Adrenal gland (tissue), 12 donors: ENCODE results near the gene CCDC91. TPM values are rescaled to one million over a fixed set of nuclear protein-coding genes. Genes with fewer than 3 reads are reported as not detected.

Experiments used
- DNase-seq, 7 donors: peaks; one replicate each; pipeline ENCODE4 v3.0.0-alpha.2; 2019 to 2020
- H3K27ac ChIP-seq, 5 donors: fragments of 200-600 bp; sonication (generic) in 4 of 5; 1 replicate in 3 of 5; 2 replicates in 2 of 5; pipeline versions ENCODE4 v1.5.1 to v1.8.0; 2016 to 2020; ENCODE audit warnings: mild to moderate bottlenecking in 1 of 5
- H3K27me3 ChIP-seq: fragments of 200-600 bp; 2 replicates; pipeline ENCODE4 v1.8.0; 2021
- H3K36me3 ChIP-seq, 2 donors: fragments of 200-600 bp; replicated peaks in 1 of 2; 1 replicate in 1 of 2; 2 replicates in 1 of 2; pipeline versions ENCODE4 v1.5.1 to v1.8.0; 2018 to 2022
- H3K4me1 ChIP-seq, 2 donors: fragments of 200-600 bp; replicated peaks in 1 of 2; 1 replicate in 1 of 2; 2 replicates in 1 of 2; pipeline versions ENCODE4 v1.5.1 to v1.8.0; 2018 to 2021
- H3K4me3 ChIP-seq, 4 donors: fragments of 200-600 bp; sonication (generic) in 3 of 4; one replicate each; pipeline ENCODE4 v1.5.1; 2016 to 2018
- H3K9me3 ChIP-seq, 3 donors: fragments of 200-600 bp; sonication (generic) in 1 of 3; replicated peaks in 1 of 3; 1 replicate in 2 of 3; 2 replicates in 1 of 3; pipeline versions ENCODE4 v1.5.1 to v1.8.0; 2016 to 2021
- CTCF ChIP-seq, 6 experiments: fragments of 450-650 bp in 4 of 6; fragments of 200-600 bp in 2 of 6; sonication (generic) in 1 of 6; IDR thresholded peaks; 1 replicate in 5 of 6; 2 replicates in 1 of 6; pipeline versions ENCODE4 v1.5.1 to v1.8.0; 2016 to 2021; ENCODE audit warnings: antibody characterized with exemption in 6 of 6, mild to moderate bottlenecking in 2 of 6, moderate library complexity in 1 of 6
- POLR2A ChIP-seq, 2 donors: fragments of 450-650 bp; IDR thresholded peaks; one replicate each; pipeline ENCODE4 v1.6.1; 2017; ENCODE audit warnings: antibody characterized with exemption in 2 of 2, mild to moderate bottlenecking in 2 of 2, moderate library complexity in 1 of 2
- WGBS, 4 donors: extraction: QIAGEN DNeasy Blood & Tissue Kit in 2 of 4; methylation state at CpG; one replicate each; pipeline versions ENCODE4 v1.1.5 to v1.1.7; 2013 to 2017; 5-methylcytosine and 5-hydroxymethylcytosine counted together
- intact Hi-C, 2 donors: fragments of 100-400 bp; cut with DNase I; formaldehyde crosslinking; loops; one replicate each; pipeline versions ENCODE4 v1.14.1 to v1.15.0; 2022 to 2023
- polyA plus RNA-seq, 3 donors: library from polyadenylated mRNA; stranded (reverse); fragments of 200-250 nt in 2 of 3; fragments of 350-450 nt in 1 of 3; fragmentation: Illumina TruSeq in 1 of 3; extraction: RNeasy Lipid Tissue Mini Kit (QIAGEN cat#74804) in 1 of 3; gene quantifications; one replicate each; pipeline ENCODE4 v1.2.3, GENCODE V29; 2013 to 2014
- total RNA-seq, 9 donors: library from RNA; depleted of rRNA in 4 of 9; stranded (reverse); fragments of >200 nt in 4 of 9; fragments of 120-200 nt in 1 of 9; fragmentation: NEBNext Ultra II Directional in 1 of 9; extraction: Animal tissue kit (Norgen Biotek cat#: 25700) in 1 of 9; gene quantifications; one replicate each; pipeline versions ENCODE4 v1.1.0 to v1.2.4, GENCODE V29; 2013 to 2023
- donor health status: healthy with polysubstance abuse.
- donor health status: Bipolar disorder and iron deficiency.
- donor health status: DM: yes; HTN: yes; CAD: no.
- donor health status: DM: no; HTN: no; CAD: no.
- donor health status: DM: no; HTN: no; CAD: no.
- donor health status: DM: yes; HTN: yes; CAD: no.

The CCDC91 gene
- total and polyA plus RNA-seq, 12 donors, result 9.1 to 56.7 (median 33.1) TPM

DNA sequence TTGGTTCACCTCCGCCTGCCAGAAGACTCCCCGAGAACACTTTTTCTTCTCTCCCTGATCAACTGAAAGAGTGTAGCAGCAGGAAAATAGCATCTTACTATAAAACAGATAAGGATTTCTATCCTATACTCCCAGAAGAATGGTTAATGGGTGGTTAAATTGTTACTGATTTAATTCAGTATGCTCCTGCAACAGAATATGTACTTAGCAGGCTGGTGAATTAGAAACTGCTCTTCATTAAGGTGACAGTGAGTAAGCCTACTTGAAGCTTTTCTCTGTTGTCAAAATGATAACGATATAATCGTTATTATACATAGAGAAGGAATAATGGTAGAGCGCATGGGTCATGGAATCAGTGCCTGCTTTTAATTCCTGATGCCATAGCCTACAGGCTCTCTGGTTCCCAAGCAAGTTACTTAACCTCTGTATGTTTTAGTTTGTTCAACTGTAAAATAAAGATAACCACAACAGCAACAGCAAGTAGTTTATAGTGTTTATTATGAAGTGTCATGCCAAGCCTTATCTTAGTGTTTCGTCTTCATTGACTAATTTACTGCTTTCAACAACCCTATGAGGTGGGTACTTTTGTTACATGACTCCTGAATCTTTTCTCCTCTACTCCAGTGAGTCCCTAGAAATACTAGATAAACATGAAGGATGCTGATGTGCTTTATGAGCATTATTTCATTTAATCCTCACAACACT is 392.6 kb downstream of the CCDC91 start:
- no peak for TF ChIP-seq POLR2A (IDR thresholded peaks at IDR 0.05)
- no peak for TF ChIP-seq CTCF (IDR thresholded peaks at IDR 0.05)
- Histone ChIP-seq H3K9me3 (no peaks in the 10 kb centered on the region), H3K27me3 (no peaks in the 10 kb centered on the region), H3K27ac (no peak overlapping the region), H3K4me3 (no peak overlapping the region), H3K36me3 (no peaks in the 10 kb centered on the region), H3K4me1 (no peaks in the 10 kb centered on the region)
- intact Hi-C loops, result no loop called here
- 78 to 93% (median 80%) methylated on average over 6 of the region's 6 CpGs for WGBS, 4 donors
- DNase-seq, result no peak

GRCh38 chr12:28583701-28584261 is 393.5 kb downstream of the CCDC91 start:
- Histone ChIP-seq H3K4me3 (no peak overlapping the region), H3K4me1 (no peaks in the 10 kb centered on the region), H3K27ac (no peak overlapping the region), H3K36me3 (no peaks in the 10 kb centered on the region), H3K27me3 (no peaks in the 10 kb centered on the region), H3K9me3 (no peaks in the 10 kb centered on the region)
- intact Hi-C loops, result no loop called here
- 68 to 81% (median 75%) methylated on average over 5 of the region's 5 CpGs for WGBS, 4 donors
- DNase-seq, result no peak
- TF ChIP-seq CTCF (IDR thresholded peaks at IDR 0.05) (no peak), POLR2A (IDR thresholded peaks at IDR 0.05) (no peak)

DNA sequence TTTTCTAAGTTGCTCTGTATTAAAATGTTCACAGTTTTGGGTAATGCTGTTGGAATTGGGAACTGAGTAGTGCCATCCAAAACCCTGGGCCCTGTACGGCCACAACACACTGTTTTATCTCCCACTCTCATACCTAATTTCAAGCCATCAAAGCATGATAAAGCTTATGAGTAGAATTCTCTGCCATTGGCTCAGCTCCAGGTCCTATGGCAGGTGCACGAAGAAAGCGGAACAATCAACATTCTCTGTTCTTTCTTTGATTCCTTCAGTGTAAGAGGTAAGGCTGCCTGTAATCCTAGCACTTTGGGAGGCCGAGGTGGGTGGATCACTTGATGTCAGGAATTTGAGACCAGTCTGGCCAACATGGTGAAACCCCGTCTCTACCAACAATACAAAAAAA is 394.9 kb downstream of the CCDC91 start:
- Histone ChIP-seq H3K36me3 (no peaks in the 10 kb centered on the region), H3K27ac (no peak overlapping the region), H3K4me1 (no peaks in the 10 kb centered on the region), H3K9me3 (no peaks in the 10 kb centered on the region), H3K27me3 (no peaks in the 10 kb centered on the region), H3K4me3 (no peak overlapping the region)
- DNase-seq, result no peak
- intact Hi-C loops, result no loop called here
- WGBS, 4 donors, result 86 to 97% (median 92%) methylated on average over 5 of the region's 5 CpGs
- TF ChIP-seq CTCF (IDR thresholded peaks at IDR 0.05) (no peak), POLR2A (IDR thresholded peaks at IDR 0.05) (no peak)

DNA sequence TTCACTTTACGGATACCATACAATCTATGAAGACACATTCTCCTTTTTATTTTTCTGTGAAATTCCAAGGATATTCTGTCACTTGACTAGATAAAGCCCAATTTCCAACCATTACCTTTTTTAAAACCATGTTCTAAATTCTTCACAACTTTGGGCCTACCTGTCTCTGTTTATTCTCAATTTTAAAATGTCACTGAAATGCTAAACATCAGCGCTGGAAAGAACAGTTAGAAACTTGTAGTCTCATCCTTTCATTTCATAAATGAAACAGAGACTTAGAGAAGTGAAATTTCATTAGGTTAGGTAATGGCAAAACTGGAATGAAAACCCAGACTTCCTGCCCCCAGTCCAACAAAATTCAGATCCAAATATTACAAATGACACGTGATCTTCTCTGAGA is 396.2 kb downstream of the CCDC91 start:
- Histone ChIP-seq H3K36me3 (no peaks in the 10 kb centered on the region), H3K4me1 (no peaks in the 10 kb centered on the region), H3K9me3 (no peaks in the 10 kb centered on the region), H3K27me3 (no peaks in the 10 kb centered on the region), H3K27ac (no peak overlapping the region), H3K4me3 (no peak overlapping the region)
- TF ChIP-seq CTCF (IDR thresholded peaks at IDR 0.05) (no peak), POLR2A (IDR thresholded peaks at IDR 0.05) (no peak)
- 62 to 81% (median 72%) methylated on average over 3 of the region's 3 CpGs for WGBS, 4 donors
- intact Hi-C loops, result no loop called here
- no peak for DNase-seq
